Activated B cell treated with CpG ODN at 0.5 μM for 24 hours (primary cell): ENCODE measurements around the gene KCNMA1. TPM values are rescaled to one million over a fixed set of nuclear protein-coding genes. Genes with fewer than 3 reads are reported as not detected.

Experiments
- ATAC-seq: fragments of 200-7000 bp; cut with Tn5 transposase; one replicate; pipeline ENCODE4 v1.10.0; 2021; ENCODE audit warnings: low read depth, mild to moderate bottlenecking, moderate library complexity
- CTCF ChIA-PET: fragments of 350-600 bp; sonication (Branson Sonifier 250); formaldehyde crosslinking; loops from one replicate; lab custom pipeline; 2021; ENCODE audit warnings: antibody characterized with exemption; lab: Charles Lee
- POLR2A ChIA-PET: fragments of 350-600 bp; sonication (Branson Sonifier 250); formaldehyde crosslinking; loops from one replicate; lab custom pipeline; 2021; ENCODE audit warnings: antibody characterized with exemption; lab: Charles Lee
- DNase-seq: peaks from one replicate; pipeline ENCODE4 v3.0.0; 2022
- H3K27ac Mint-ChIP-seq: one replicate; pipeline ENCODE4 v1.8.0; 2020; ENCODE audit warnings: mixed read lengths
- H3K27me3 Mint-ChIP-seq: one replicate; pipeline ENCODE4 v1.8.0; 2021; ENCODE audit warnings: mixed read lengths
- H3K36me3 Mint-ChIP-seq: one replicate; pipeline ENCODE4 v1.8.0; 2021; ENCODE audit warnings: low read depth, mixed read lengths
- H3K4me1 Mint-ChIP-seq: one replicate; pipeline ENCODE4 v1.8.0; 2021; ENCODE audit warnings: mixed read lengths
- H3K4me3 Mint-ChIP-seq: one replicate; pipeline ENCODE4 v1.8.0; 2020; ENCODE audit warnings: mild to moderate bottlenecking, mixed read lengths
- H3K9me3 Mint-ChIP-seq: one replicate; pipeline ENCODE4 v1.8.0; 2020; ENCODE audit warnings: mixed read lengths
- CTCF ChIP-seq: fragments of 200-600 bp; IDR thresholded peaks from one replicate; pipeline ENCODE4 v1.8.0; 2022; ENCODE audit warnings: antibody characterized with exemption, mild to moderate bottlenecking
- intact Hi-C: fragments of 100-400 bp; cut with micrococcal nuclease; formaldehyde crosslinking; loops from one replicate; pipeline ENCODE4 v1.15.1; 2024
- total RNA-seq: library from RNA; stranded (reverse); gene quantifications from 2 replicates; pipeline ENCODE4 v1.2.3, GENCODE V29; 2022

KCNMA1 gene
- total RNA-seq, 1 donor from 2014 or later = 3.7 TPM

GRCh38 chr10:77634939-77635338 is 2.7 kb downstream of the KCNMA1 start:
- Mint-ChIP-seq H3K9me3 (no peaks in the 10 kb centered on the region), H3K4me1 (peaks cover 19% of the 10 kb centered on the region), H3K4me3 (no peak overlapping the region), H3K27me3 (peaks cover 45% of the 10 kb centered on the region), H3K36me3 (no peaks in the 10 kb centered on the region), H3K27ac (no peak overlapping the region)
- CTCF ChIA-PET = no interaction called here
- DNase-seq = no peak
- no peak for ATAC-seq
- no peak for TF ChIP-seq CTCF
- intact Hi-C loops = no loop called here
- POLR2A ChIA-PET = interaction anchor here (0.6 kb wide), 1 partner anchor 753 kb away, joined by 3 read pairs; no protein-coding TSS in a partner anchor

- no peak for TF ChIP-seq CTCF
- no peak overlapping the region for H3K27ac Mint-ChIP-seq
- ATAC-seq = no peak
- H3K9me3 Mint-ChIP-seq = no peaks in the 10 kb centered on the region
- DNase-seq = no peak
- H3K27me3 Mint-ChIP-seq = peaks cover 33% of the 10 kb centered on the region
- H3K4me3 Mint-ChIP-seq = no peak overlapping the region
- ChIA-PET CTCF (no interaction called here), POLR2A (no interaction called here)
- peaks cover 15% of the 10 kb centered on the region for H3K4me1 Mint-ChIP-seq
- no peaks in the 10 kb centered on the region for H3K36me3 Mint-ChIP-seq
- intact Hi-C loops = no loop called here
These were observed 4.2 kb downstream of the KCNMA1 start for GRCh38 chr10:77633376-77633775.

- peaks cover 4% of the 10 kb centered on the region for H3K4me1 Mint-ChIP-seq
- peaks cover 23% of the 10 kb centered on the region for H3K27me3 Mint-ChIP-seq
- POLR2A ChIA-PET = no interaction called here
- no peak for TF ChIP-seq CTCF
- H3K27ac Mint-ChIP-seq = no peak overlapping the region
- no peak overlapping the region for H3K4me3 Mint-ChIP-seq
- ATAC-seq = no peak
- H3K9me3 Mint-ChIP-seq = no peaks in the 10 kb centered on the region
- H3K36me3 Mint-ChIP-seq = no peaks in the 10 kb centered on the region
- no peak for DNase-seq
- intact Hi-C loops = no loop called here
- CTCF ChIA-PET = no interaction called here
These were observed 6.4 kb downstream of the KCNMA1 start for GRCh38 chr10:77631241-77631640.

- Mint-ChIP-seq H3K4me1 (peaks cover 3% of the 10 kb centered on the region), H3K27ac (no peak overlapping the region), H3K4me3 (no peak overlapping the region), H3K27me3 (peaks cover 16% of the 10 kb centered on the region), H3K36me3 (no peaks in the 10 kb centered on the region), H3K9me3 (no peaks in the 10 kb centered on the region)
- DNase-seq (no peak), ATAC-seq (no peak)
- ChIA-PET POLR2A (no interaction called here), CTCF (no interaction called here)
- no peak for TF ChIP-seq CTCF
- intact Hi-C loops = no loop called here
These were observed 7.1 kb downstream of the KCNMA1 start for GRCh38 chr10:77630507-77630848.

GRCh38 chr10:77629775-77630506 is 7.7 kb downstream of the KCNMA1 start:
- peaks cover 10% of the 10 kb centered on the region for H3K27me3 Mint-ChIP-seq
- ATAC-seq (no peak), DNase-seq (no peak)
- no peak for TF ChIP-seq CTCF
- no peak overlapping the region for H3K4me3 Mint-ChIP-seq
- ChIA-PET CTCF (no interaction called here), POLR2A (no interaction called here)
- no peak overlapping the region for H3K27ac Mint-ChIP-seq
- H3K9me3 Mint-ChIP-seq = no peaks in the 10 kb centered on the region
- intact Hi-C loops = no loop called here
- no peaks in the 10 kb centered on the region for H3K36me3 Mint-ChIP-seq
- peaks cover 6% of the 10 kb centered on the region for H3K4me1 Mint-ChIP-seq
